GM23338 (cell line): ENCODE data around the gene APOL6. TPM values are rescaled to one million over a fixed set of nuclear protein-coding genes. Genes with fewer than 3 reads are reported as not detected.
"Not testable (repeated sequence)": the region's sequence is repeated elsewhere in the genome, so short reads cannot be mapped to it uniquely, and the experiment has no call there.

Source experiments
- ATAC-seq: fragments of 200-7000 bp; cut with Tn5 transposase; 3 replicates; pipeline ENCODE4 v1.9.1; 2020
- DNase-seq: peaks from one replicate; pipeline ENCODE4 v3.0.0-alpha.2; 2015; ENCODE audit warnings: low spot score
- H2AFZ ChIP-seq: fragments of 200-600 bp; sonication (generic); 2 replicates; pipeline ENCODE4 v1.8.0; 2016; ENCODE audit warnings: antibody characterized with exemption, mild to moderate bottlenecking, moderate library complexity
- H3F3A ChIP-seq: fragments of 200-600 bp; sonication (generic); replicated peaks from 2 replicates; pipeline ENCODE4 v1.8.0; 2017; ENCODE audit warnings: antibody characterized with exemption, mixed run types, low read depth
- H3K27ac ChIP-seq: fragments of 200-600 bp; sonication (generic); 2 replicates; pipeline ENCODE4 v1.6.1; 2016; ENCODE audit warnings: low read depth
- H3K27me3 ChIP-seq: fragments of 200-600 bp; sonication (generic); 2 replicates; pipeline ENCODE4 v1.8.0; 2016; ENCODE audit warnings: mild to moderate bottlenecking, mixed run types, moderate library complexity; ENCODE audit not compliant: insufficient read depth
- H3K36me3 ChIP-seq: fragments of 200-600 bp; sonication (generic); 2 replicates; pipeline ENCODE4 v1.8.0; 2016; ENCODE audit warnings: mild to moderate bottlenecking; ENCODE audit not compliant: insufficient read depth
- H3K4me1 ChIP-seq: fragments of 200-600 bp; sonication (generic); 2 replicates; pipeline ENCODE4 v1.8.0; 2016; ENCODE audit warnings: mild to moderate bottlenecking, moderate library complexity; ENCODE audit not compliant: insufficient read depth
- H3K4me2 ChIP-seq: fragments of 200-600 bp; sonication (generic); 2 replicates; pipeline ENCODE4 v1.7.1; 2017; ENCODE audit warnings: mixed run types
- H3K4me3 ChIP-seq: fragments of 200-600 bp; sonication (generic); 2 replicates; pipeline ENCODE4 v1.6.1; 2016; ENCODE audit warnings: mixed run types
- H3K79me2 ChIP-seq: fragments of 200-600 bp; sonication (generic); replicated peaks from 2 replicates; pipeline ENCODE4 v1.8.0; 2017; ENCODE audit warnings: mild to moderate bottlenecking; ENCODE audit not compliant: insufficient read depth
- H3K9me2 ChIP-seq: fragments of 200-600 bp; sonication (generic); 2 replicates; pipeline ENCODE4 v1.8.0; 2017; ENCODE audit not compliant: insufficient read depth
- H4K20me1 ChIP-seq: fragments of 200-600 bp; sonication (generic); replicated peaks from 2 replicates; pipeline ENCODE4 v1.8.0; 2017; ENCODE audit warnings: mild to moderate bottlenecking; ENCODE audit not compliant: insufficient read depth
- H3K27ac Mint-ChIP-seq: 2 replicates; pipeline ENCODE4 v1.8.0; 2020; ENCODE audit warnings: inconsistent platforms, mild to moderate bottlenecking, moderate library complexity, mixed read lengths
- H3K27me3 Mint-ChIP-seq: 3 replicates; pipeline ENCODE4 v1.8.0; 2022; ENCODE audit warnings: low read depth, mild to moderate bottlenecking, moderate library complexity, mixed read lengths, inconsistent platforms; ENCODE audit not compliant: insufficient read depth, poor library complexity
- H3K36me3 Mint-ChIP-seq: 3 replicates; pipeline ENCODE4 v1.8.0; 2021; ENCODE audit warnings: low read depth, mild to moderate bottlenecking, inconsistent platforms, moderate library complexity, mixed read lengths
- H3K4me1 Mint-ChIP-seq: 3 replicates; pipeline ENCODE4 v1.8.0; 2020; ENCODE audit warnings: mild to moderate bottlenecking, inconsistent platforms, mixed read lengths
- H3K4me3 Mint-ChIP-seq: 3 replicates; pipeline ENCODE4 v1.8.0; 2021; ENCODE audit warnings: moderate library complexity, mild to moderate bottlenecking, inconsistent platforms, mixed read lengths
- H3K9me3 Mint-ChIP-seq: 3 replicates; pipeline ENCODE4 v1.8.0; 2020; ENCODE audit warnings: moderate library complexity, mild to moderate bottlenecking, inconsistent platforms, mixed read lengths
- CTCF ChIP-seq, 2 experiments: fragments of 200-600 bp in 1 of 2; sonication (generic) in 1 of 2; conservative IDR thresholded peaks; 2 replicates each; pipeline versions ENCODE4 v1.5.1 to v1.6.1; 2016 to 2017; ENCODE audit warnings: antibody characterized with exemption in 2 of 2, low read depth in 2 of 2, mild to moderate bottlenecking in 2 of 2, moderate library complexity in 1 of 2
- POLR2AphosphoS5 ChIP-seq: IDR thresholded peaks from 2 replicates; pipeline ENCODE4 v1.6.1; 2016; ENCODE audit warnings: antibody characterized with exemption, low read depth
- ZNF331 ChIP-seq: fragments of 250-450 bp; sonication (Bioruptor Pico); IDR thresholded peaks from 2 replicates; pipeline ENCODE4 v1.5.0; 2020; ENCODE audit warnings: low read depth, mild to moderate bottlenecking, moderate library complexity
- polyA plus RNA-seq: library from polyadenylated mRNA; unstranded; fragments of >200 nt; fragmentation: Nextera tagmentation; extraction: Ambion mirVana; gene quantifications from 2 replicates; pipeline ENCODE4 v1.2.1, GENCODE V29; 2016
- total RNA-seq: library from RNA; depleted of rRNA; stranded (reverse); fragments of >200 nt; shearing (Covaris generic); gene quantifications from 2 replicates; pipeline ENCODE4 v1.2.3, GENCODE V29; 2014
- TF ChIP-seq, protein P1 (sequence below): IDR thresholded peaks from one replicate; pipeline ENCODE4 v1.6.1; 2018; ENCODE audit warnings: antibody characterized with exemption; ENCODE audit not compliant: unreplicated experiment
- TF ChIP-seq, protein P2 (sequence below): IDR thresholded peaks from 2 replicates; pipeline ENCODE4 v1.6.1; 2016; ENCODE audit warnings: antibody characterized with exemption

Gene APOL6
- total and polyA plus RNA-seq, 2 experiments from 2014 or later, result 0.10 to 0.14 TPM

DNA sequence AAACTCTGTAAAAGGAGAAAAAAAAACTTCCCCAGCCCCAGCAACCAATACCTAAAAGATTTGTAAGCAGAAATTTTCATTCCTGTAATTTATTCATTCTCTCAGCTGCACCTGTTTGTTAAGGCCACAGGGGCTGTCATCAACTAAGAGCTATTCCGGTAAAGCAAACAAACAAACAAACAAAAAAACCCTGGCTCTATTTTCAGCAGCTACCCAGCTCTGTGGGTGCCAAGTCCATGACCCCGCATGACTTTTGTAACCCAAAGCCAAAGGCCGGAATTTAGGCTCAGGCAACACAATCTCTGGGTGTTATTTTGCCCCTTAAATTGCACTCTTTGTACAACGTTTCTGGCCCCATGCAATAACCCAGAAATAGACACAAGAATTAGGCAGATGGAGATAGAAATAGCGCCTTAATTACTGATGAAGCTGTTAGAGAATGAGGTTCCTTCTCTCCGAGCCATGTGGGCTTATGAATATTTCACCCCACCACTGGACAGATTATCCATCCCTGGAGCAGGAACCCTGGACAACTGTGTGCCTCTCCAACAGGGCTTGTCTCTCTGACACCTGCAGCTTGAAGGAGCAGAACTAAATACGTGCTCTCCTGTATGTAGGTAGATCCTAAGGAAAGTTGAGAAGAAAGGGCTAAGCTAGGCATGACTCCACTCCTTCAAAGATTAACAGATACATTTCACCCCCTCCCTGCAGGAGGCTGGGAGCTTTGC lies 29.4 kb downstream of the APOL6 start (continued):
- TF ChIP-seq, protein P1, sequence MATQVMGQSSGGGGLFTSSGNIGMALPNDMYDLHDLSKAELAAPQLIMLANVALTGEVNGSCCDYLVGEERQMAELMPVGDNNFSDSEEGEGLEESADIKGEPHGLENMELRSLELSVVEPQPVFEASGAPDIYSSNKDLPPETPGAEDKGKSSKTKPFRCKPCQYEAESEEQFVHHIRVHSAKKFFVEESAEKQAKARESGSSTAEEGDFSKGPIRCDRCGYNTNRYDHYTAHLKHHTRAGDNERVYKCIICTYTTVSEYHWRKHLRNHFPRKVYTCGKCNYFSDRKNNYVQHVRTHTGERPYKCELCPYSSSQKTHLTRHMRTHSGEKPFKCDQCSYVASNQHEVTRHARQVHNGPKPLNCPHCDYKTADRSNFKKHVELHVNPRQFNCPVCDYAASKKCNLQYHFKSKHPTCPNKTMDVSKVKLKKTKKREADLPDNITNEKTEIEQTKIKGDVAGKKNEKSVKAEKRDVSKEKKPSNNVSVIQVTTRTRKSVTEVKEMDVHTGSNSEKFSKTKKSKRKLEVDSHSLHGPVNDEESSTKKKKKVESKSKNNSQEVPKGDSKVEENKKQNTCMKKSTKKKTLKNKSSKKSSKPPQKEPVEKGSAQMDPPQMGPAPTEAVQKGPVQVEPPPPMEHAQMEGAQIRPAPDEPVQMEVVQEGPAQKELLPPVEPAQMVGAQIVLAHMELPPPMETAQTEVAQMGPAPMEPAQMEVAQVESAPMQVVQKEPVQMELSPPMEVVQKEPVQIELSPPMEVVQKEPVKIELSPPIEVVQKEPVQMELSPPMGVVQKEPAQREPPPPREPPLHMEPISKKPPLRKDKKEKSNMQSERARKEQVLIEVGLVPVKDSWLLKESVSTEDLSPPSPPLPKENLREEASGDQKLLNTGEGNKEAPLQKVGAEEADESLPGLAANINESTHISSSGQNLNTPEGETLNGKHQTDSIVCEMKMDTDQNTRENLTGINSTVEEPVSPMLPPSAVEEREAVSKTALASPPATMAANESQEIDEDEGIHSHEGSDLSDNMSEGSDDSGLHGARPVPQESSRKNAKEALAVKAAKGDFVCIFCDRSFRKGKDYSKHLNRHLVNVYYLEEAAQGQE, result no peak

- Histone ChIP-seq H4K20me1 (no peaks in the 10 kb centered on the region), H3K9me2 (peaks cover 6% of the 10 kb centered on the region; the same call in 1 of the 2 replicates), H3K36me3 (peaks cover 6% of the 10 kb centered on the region; the same call in 1 of the 2 replicates), H3K4me2 (no peak overlapping the region), H3K27ac (no peak overlapping the region), H2AFZ (no peak overlapping the region), H3K79me2 (no peaks in the 10 kb centered on the region), H3K27me3 (no peaks in the 10 kb centered on the region), H3K4me1 (no peaks in the 10 kb centered on the region; the same call in 1 of the 2 replicates), H3K4me3 (no peak overlapping the region), H3F3A (no peaks in the 10 kb centered on the region)
- H3K27me3 Mint-ChIP-seq, result peaks cover 3% of the 10 kb centered on the region
- H3K4me3 Mint-ChIP-seq, result no peak overlapping the region
- TF ChIP-seq ZNF331 (CRISPR knock-in tag), result no peak
- no peak for TF ChIP-seq CTCF (conservative IDR thresholded peaks at IDR 0.05; ENCODE audit: low read depth in 2 of 2)
- TF ChIP-seq POLR2AphosphoS5, result no peak
- TF ChIP-seq, protein P2, sequence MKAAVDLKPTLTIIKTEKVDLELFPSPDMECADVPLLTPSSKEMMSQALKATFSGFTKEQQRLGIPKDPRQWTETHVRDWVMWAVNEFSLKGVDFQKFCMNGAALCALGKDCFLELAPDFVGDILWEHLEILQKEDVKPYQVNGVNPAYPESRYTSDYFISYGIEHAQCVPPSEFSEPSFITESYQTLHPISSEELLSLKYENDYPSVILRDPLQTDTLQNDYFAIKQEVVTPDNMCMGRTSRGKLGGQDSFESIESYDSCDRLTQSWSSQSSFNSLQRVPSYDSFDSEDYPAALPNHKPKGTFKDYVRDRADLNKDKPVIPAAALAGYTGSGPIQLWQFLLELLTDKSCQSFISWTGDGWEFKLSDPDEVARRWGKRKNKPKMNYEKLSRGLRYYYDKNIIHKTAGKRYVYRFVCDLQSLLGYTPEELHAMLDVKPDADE, result no peak
- TF ChIP-seq, protein P1, result no peak
- H3K36me3 Mint-ChIP-seq, result peaks cover 36% of the 10 kb centered on the region
- no peak for ATAC-seq
- peaks cover 51% of the 10 kb centered on the region for H3K9me3 Mint-ChIP-seq
- no peak for DNase-seq
- H3K27ac Mint-ChIP-seq, result no peak overlapping the region
- H3K4me1 Mint-ChIP-seq, result peaks cover 8% of the 10 kb centered on the region
These were observed 30.6 kb downstream of the APOL6 start for GRCh38 chr22:35678836-35679235.

- H3K9me2 ChIP-seq, DNase-seq, H3K4me3 ChIP-seq, H3K27me3 Mint-ChIP-seq, H3K27ac Mint-ChIP-seq, H3K4me3 Mint-ChIP-seq, H3K36me3 ChIP-seq, ATAC-seq, H4K20me1 ChIP-seq, H3K79me2 ChIP-seq, H2AFZ ChIP-seq, H3F3A ChIP-seq, H3K4me2 ChIP-seq, H3K4me1 ChIP-seq, H3K27ac ChIP-seq, H3K27me3 ChIP-seq, H3K4me1 Mint-ChIP-seq: not testable (repeated sequence)
- H3K36me3 Mint-ChIP-seq, result peaks cover 32% of the 10 kb centered on the region
- H3K9me3 Mint-ChIP-seq, result peaks cover 46% of the 10 kb centered on the region
These were observed 31.2 kb downstream of the APOL6 start for GRCh38 chr22:35679492-35679891.
